ENCODE measurements around the gene A2M. TPM values are rescaled to one million over a fixed set of nuclear protein-coding genes. Genes with fewer than 3 reads are reported as not detected.

The A2M gene
- total RNA-seq, 1 donor from 2014 or later: 1.4 TPM

GRCh38 chr12:9047105-9047504 is 68.6 kb downstream of the A2M start:
- no peak overlapping the region for H3K4me3 Mint-ChIP-seq (ENCODE audit: unreplicated experiment)
- H3K4me1 Mint-ChIP-seq (ENCODE audit: unreplicated experiment): peaks cover 3% of the 10 kb centered on the region
- H3K36me3 Mint-ChIP-seq (ENCODE audit: low read depth, unreplicated experiment): no peaks in the 10 kb centered on the region
- no peaks in the 10 kb centered on the region for H3K9me3 Mint-ChIP-seq (ENCODE audit: unreplicated experiment)
- no peak for TF ChIP-seq CTCF (IDR thresholded peaks at IDR 0.05; ENCODE audit: unreplicated experiment)
- no peak overlapping the region for H3K27ac Mint-ChIP-seq (ENCODE audit: unreplicated experiment)
- DNase-seq (ENCODE audit: low spot score): no peak
- peaks cover 1% of the 10 kb centered on the region for H3K27me3 Mint-ChIP-seq (ENCODE audit: unreplicated experiment)

GRCh38 chr12:9043766-9044165 is 72.0 kb downstream of the A2M start:
- Mint-ChIP-seq H3K27me3 (ENCODE audit: unreplicated experiment) (peaks cover 1% of the 10 kb centered on the region), H3K27ac (ENCODE audit: unreplicated experiment) (no peak overlapping the region), H3K4me3 (ENCODE audit: unreplicated experiment) (no peak overlapping the region), H3K4me1 (ENCODE audit: unreplicated experiment) (no peaks in the 10 kb centered on the region), H3K36me3 (ENCODE audit: low read depth, unreplicated experiment) (no peaks in the 10 kb centered on the region), H3K9me3 (ENCODE audit: unreplicated experiment) (no peaks in the 10 kb centered on the region)
- no peak for DNase-seq (ENCODE audit: low spot score)
- TF ChIP-seq CTCF (IDR thresholded peaks at IDR 0.05; ENCODE audit: unreplicated experiment): no peak

- Mint-ChIP-seq H3K9me3 (ENCODE audit: unreplicated experiment) (no peaks in the 10 kb centered on the region), H3K4me3 (ENCODE audit: unreplicated experiment) (no peak overlapping the region), H3K27ac (ENCODE audit: unreplicated experiment) (no peak overlapping the region), H3K27me3 (ENCODE audit: unreplicated experiment) (peaks cover 1% of the 10 kb centered on the region), H3K4me1 (ENCODE audit: unreplicated experiment) (no peaks in the 10 kb centered on the region), H3K36me3 (ENCODE audit: low read depth, unreplicated experiment) (no peaks in the 10 kb centered on the region)
- DNase-seq (ENCODE audit: low spot score): no peak
- no peak for TF ChIP-seq CTCF (IDR thresholded peaks at IDR 0.05; ENCODE audit: unreplicated experiment)
Observed at GRCh38 chr12:9041321-9041720, 74.4 kb downstream of the A2M start.

GRCh38 chr12:9040484-9041186 is 75.1 kb downstream of the A2M start:
- H3K36me3 Mint-ChIP-seq (ENCODE audit: low read depth, unreplicated experiment): no peaks in the 10 kb centered on the region
- no peak for TF ChIP-seq CTCF (IDR thresholded peaks at IDR 0.05; ENCODE audit: unreplicated experiment)
- H3K4me3 Mint-ChIP-seq (ENCODE audit: unreplicated experiment): no peak overlapping the region
- no peaks in the 10 kb centered on the region for H3K27me3 Mint-ChIP-seq (ENCODE audit: unreplicated experiment)
- H3K9me3 Mint-ChIP-seq (ENCODE audit: unreplicated experiment): no peaks in the 10 kb centered on the region
- no peak overlapping the region for H3K27ac Mint-ChIP-seq (ENCODE audit: unreplicated experiment)
- no peak for DNase-seq (ENCODE audit: low spot score)
- H3K4me1 Mint-ChIP-seq (ENCODE audit: unreplicated experiment): no peaks in the 10 kb centered on the region

- no peak overlapping the region for H3K27ac Mint-ChIP-seq (ENCODE audit: unreplicated experiment)
- no peaks in the 10 kb centered on the region for H3K36me3 Mint-ChIP-seq (ENCODE audit: low read depth, unreplicated experiment)
- no peaks in the 10 kb centered on the region for H3K4me1 Mint-ChIP-seq (ENCODE audit: unreplicated experiment)
- DNase-seq (ENCODE audit: low spot score): no peak
- peak; percentile 81 for TF ChIP-seq CTCF (IDR thresholded peaks at IDR 0.05; ENCODE audit: unreplicated experiment)
- H3K27me3 Mint-ChIP-seq (ENCODE audit: unreplicated experiment): no peaks in the 10 kb centered on the region
- H3K9me3 Mint-ChIP-seq (ENCODE audit: unreplicated experiment): no peaks in the 10 kb centered on the region
- H3K4me3 Mint-ChIP-seq (ENCODE audit: unreplicated experiment): no peak overlapping the region
Observed at GRCh38 chr12:9039397-9039977, 76.2 kb downstream of the A2M start.

Measured in endothelial cell (in vitro differentiated cells).